ENCODE measurements around the gene NBPF19. TPM values are rescaled to one million over a fixed set of nuclear protein-coding genes. Genes with fewer than 3 reads are reported as not detected.
"Not testable (repeated sequence)": the region's sequence is repeated elsewhere in the genome, so short reads cannot be mapped to it uniquely, and the experiment has no call there.

NBPF19 gene, protein sequence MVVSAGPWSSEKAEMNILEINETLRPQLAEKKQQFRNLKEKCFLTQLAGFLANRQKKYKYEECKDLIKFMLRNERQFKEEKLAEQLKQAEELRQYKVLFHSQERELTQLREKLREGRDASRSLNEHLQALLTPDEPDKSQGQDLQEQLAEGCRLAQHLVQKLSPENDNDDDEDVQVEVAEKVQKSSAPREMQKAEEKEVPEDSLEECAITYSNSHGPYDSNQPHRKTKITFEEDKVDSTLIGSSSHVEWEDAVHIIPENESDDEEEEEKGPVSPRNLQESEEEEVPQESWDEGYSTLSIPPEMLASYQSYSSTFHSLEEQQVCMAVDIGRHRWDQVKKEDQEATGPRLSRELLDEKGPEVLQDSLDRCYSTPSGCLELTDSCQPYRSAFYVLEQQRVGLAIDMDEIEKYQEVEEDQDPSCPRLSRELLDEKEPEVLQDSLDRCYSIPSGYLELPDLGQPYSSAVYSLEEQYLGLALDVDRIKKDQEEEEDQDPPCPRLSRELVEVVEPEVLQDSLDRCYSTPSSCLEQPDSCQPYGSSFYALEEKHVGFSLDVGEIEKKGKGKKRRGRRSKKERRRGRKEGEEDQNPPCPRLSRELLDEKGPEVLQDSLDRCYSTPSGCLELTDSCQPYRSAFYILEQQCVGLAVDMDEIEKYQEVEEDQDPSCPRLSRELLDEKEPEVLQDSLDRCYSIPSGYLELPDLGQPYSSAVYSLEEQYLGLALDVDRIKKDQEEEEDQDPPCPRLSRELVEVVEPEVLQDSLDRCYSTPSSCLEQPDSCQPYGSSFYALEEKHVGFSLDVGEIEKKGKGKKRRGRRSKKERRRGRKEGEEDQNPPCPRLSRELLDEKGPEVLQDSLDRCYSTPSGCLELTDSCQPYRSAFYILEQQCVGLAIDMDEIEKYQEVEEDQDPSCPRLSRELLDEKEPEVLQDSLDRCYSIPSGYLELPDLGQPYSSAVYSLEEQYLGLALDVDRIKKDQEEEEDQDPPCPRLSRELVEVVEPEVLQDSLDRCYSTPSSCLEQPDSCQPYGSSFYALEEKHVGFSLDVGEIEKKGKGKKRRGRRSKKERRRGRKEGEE (N-terminal part only)
- 18.0 TPM for total RNA-seq
- long read RNA-seq, partial matches to known transcripts, result 4 of 14 reads
- long read RNA-seq, other reads (novel, unspliced or antisense), result 10 of 14 reads

DNA sequence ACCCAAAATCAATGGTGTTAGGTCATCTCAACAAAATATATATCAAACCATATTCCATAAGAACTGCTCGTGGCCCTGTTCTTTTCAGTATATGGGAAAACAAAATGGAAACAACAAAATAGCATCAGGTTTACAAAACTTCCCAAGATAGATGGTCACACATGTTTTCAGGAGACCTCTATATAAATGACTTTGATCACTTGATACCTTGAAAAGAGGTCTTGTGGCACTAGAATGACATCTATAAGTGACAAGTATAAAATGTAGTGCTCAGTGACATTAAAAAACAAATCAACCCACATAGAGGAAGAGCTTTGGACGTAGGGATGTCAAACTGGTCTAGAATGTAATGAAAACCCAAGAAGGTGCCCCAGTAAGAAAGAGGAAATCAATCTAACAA is at the start of gene NBPF19:
TSS of gene NBPF19 (plus strand) at position 301 of the 400 bp plus-strand sequence. CDS start 888 bp downstream, outside the sequence.
- intact Hi-C loops (cut with DNase I); H3K36me3 ChIP-seq; H3K4me1 ChIP-seq; DNase-seq; H3K27ac ChIP-seq; ATAC-seq; H3K27me3 ChIP-seq; H3K4me3 ChIP-seq; H3K9me3 ChIP-seq: not testable (repeated sequence)

DNA sequence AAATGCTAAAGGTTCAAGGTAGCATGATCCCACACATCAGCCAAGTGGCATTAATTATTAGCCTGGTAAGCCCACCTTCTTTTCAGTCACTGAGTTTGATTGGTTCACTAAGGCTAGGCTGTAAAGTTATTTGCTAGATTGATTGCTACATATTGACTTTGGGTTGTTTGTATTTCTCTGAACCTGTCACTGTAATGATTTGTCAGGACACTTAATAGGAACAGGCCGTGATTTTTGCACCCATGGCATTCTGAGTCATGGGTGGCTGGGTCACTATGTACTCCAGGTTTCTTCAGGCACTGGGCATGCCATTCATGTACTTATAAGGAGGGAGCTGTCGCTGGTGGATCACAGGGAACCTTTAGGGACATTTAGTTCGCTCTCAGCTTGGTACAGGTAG is 46.5 kb upstream of the NBPF19 start:
- H3K27me3 ChIP-seq; H3K4me1 ChIP-seq; H3K9me3 ChIP-seq; H3K4me3 ChIP-seq; H3K27ac ChIP-seq; H3K36me3 ChIP-seq; ATAC-seq; DNase-seq; intact Hi-C loops (cut with DNase I): not testable (repeated sequence)

DNA sequence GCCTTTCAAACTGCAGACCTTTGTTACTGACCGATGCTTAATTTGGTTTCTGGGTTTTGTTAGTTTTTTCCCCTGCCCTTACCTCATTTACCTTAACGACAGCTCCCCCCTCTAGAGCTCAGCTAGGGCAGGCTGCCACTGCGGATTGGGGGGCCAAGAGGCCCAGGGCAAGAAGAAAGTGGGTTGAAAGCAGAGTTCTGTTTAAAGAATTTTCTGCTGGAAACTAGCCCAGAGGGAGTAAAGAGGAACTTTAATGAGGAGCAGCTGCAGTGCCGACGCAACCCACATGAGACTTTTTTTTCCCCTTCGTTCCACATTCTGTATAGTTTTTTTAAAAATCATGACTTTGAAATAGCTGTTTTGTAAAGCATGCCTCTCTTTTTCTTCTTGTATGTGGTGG is 29.4 kb upstream of the NBPF19 start:
- ATAC-seq; H3K4me3 ChIP-seq; intact Hi-C loops (cut with DNase I); H3K36me3 ChIP-seq; H3K27me3 ChIP-seq; H3K4me1 ChIP-seq; H3K27ac ChIP-seq; H3K9me3 ChIP-seq: not testable (repeated sequence)
- peak; percentile 57 for DNase-seq

DNA sequence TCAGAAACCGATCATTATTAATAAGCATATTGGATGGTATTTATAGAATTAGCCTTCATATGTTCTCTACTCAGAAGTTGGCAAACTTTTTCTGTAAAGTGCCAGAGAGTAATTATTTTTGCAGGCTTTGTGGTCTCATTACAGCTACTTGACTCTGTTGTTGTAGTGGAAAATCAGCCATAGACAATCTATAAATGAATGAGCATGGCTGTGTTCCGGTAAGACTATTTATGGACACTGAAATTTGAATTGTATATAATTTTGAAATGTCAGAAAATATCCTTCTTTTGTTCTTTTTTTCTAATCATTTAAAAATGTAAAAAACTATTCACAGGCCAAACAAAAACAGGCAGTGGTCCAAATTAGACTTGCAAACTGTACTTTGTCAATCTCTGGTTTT is 22.6 kb upstream of the NBPF19 start:
- H3K27ac ChIP-seq; intact Hi-C loops (cut with DNase I); ATAC-seq; H3K36me3 ChIP-seq; DNase-seq; H3K4me3 ChIP-seq; H3K4me1 ChIP-seq; H3K27me3 ChIP-seq; H3K9me3 ChIP-seq: not testable (repeated sequence)

DNA sequence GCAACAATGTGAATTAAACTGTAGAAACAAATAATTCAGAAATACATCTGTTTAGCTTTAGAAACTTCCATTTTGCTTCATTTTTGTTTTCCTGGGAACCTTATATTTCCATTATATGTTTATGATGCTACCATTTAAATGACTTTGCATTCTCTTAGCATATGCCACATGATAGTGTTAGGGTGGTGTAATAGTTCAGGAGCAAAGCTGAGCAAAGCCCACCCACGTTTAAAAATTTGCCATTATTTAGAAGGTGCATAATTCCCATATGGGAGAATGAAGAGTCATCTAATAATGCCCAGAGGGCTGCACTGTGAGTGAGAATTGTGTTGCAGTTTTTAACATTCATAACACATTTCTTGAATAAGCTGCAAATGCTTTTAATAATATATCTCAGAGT is 22.2 kb upstream of the NBPF19 start:
- H3K4me3 ChIP-seq; intact Hi-C loops (cut with DNase I); H3K36me3 ChIP-seq; DNase-seq; H3K4me1 ChIP-seq; H3K27ac ChIP-seq; H3K27me3 ChIP-seq; ATAC-seq; H3K9me3 ChIP-seq: not testable (repeated sequence)

DNA sequence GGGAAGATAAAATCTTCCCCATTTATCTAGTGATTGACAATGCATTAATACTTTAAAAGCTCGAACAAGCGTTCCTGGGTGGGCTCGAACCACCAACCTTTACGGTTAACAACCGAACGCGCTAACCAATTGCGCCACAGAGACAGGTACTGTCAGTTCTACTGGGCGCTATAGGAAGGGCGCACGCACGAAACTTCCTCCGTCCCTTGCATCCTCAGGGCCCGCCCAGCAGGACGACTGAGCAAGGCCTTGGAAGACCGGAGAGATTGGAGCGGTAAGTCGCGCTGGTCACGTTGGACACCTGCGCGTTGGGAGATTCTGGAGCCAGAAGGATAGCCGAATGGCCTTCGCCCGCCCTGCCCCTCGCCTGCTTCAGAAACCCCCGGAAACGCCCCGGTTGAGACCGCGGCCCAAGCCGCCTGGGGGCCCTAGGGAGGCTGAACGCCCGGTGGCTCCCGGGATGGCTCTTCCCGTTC is 83.5 kb downstream of the NBPF19 start:
- intact Hi-C loops (cut with DNase I); H3K36me3 ChIP-seq; H3K27me3 ChIP-seq; H3K4me1 ChIP-seq; H3K9me3 ChIP-seq; H3K27ac ChIP-seq; ATAC-seq: not testable (repeated sequence)
- peak overlapping the region; percentile 42 for H3K4me3 ChIP-seq
- peak; percentile 81 for DNase-seq

DNA sequence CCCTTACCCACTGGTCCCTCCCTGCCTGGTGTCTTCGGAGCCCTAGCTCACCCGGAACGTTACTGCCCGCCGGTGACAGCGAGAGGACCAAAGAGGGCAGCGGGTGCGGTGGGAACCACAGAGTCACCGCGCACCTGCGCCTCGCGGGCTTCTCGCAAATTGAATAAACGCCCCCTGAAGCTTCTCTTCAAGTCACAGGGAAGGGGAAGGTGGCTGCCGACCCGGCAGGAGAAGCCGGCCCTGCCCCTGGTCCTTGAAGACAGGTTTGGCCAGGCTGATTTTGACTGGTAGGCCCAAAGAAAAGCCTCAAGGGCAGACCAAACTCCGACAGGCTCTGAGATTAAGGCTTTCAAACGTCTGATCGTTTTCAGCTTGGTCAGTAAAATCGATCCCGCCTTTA is 87.0 kb downstream of the NBPF19 start:
- ATAC-seq; H3K4me3 ChIP-seq; DNase-seq; H3K36me3 ChIP-seq; intact Hi-C loops (cut with DNase I); H3K9me3 ChIP-seq; H3K27ac ChIP-seq; H3K4me1 ChIP-seq; H3K27me3 ChIP-seq: not testable (repeated sequence)

DNA sequence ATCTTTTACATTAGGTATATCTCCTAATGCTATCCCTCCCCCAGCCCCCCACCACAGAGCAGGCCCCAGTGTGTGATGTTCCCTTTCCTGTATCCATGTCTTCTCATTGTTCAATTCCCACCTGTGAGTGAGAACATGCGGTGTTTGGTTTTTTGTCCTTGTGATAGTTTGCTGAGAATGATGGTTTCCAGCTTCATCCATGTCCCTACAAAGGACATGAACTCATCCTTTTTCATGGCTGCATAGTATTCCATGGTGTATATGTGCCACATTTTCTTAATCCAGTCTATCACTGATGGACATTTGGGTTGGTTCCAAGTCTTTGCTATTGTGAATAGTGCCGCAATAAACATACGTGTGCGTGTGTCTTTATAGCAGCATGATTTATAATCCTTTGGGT is 90.6 kb downstream of the NBPF19 start:
- H3K36me3 ChIP-seq; H3K9me3 ChIP-seq; H3K27me3 ChIP-seq; H3K4me3 ChIP-seq; ATAC-seq; H3K27ac ChIP-seq; intact Hi-C loops (cut with DNase I); H3K4me1 ChIP-seq; DNase-seq: not testable (repeated sequence)

DNA sequence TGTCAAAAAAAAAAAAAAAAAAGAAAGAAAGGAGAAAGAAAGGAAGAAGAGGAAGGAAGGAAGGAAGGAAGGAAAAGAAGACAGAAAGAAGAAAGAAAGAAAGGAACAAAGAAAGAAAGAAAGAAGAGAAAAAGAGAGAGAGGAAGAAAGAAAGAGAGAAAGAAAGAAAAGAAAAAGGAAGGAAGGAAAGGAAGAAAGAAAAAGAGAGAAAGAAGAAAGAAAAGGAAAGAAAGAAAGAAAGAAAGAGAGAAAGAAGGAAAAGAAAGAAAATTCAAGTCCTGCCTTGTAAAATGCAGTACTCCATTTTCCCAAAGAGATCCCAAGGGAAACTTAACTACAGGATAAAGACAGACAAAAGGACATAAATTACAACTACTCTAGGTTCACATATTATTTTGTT is 97.9 kb downstream of the NBPF19 start:
- H3K36me3 ChIP-seq; DNase-seq; ATAC-seq; H3K4me1 ChIP-seq; intact Hi-C loops (cut with DNase I); H3K27me3 ChIP-seq; H3K9me3 ChIP-seq; H3K4me3 ChIP-seq; H3K27ac ChIP-seq: not testable (repeated sequence)

DNA sequence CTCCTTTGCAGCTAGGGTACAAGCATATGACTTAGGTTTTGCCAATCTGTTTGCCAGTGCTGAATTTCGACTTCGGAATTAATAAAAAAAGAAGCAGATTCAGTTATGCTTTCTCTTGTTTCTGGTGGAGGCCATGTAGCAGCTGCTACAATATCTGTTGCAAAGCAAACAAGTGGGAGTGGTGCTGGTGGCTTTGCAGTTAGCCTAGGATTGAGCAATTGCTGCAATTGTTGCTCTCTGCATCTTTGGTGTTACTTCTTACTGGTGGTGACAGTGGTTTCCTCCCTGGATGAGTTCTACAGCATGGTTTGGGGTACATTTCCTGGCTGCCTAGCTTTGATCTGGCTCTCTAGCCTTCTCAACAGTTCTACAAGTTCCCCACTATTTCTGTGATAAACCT is 110.7 kb downstream of the NBPF19 start:
- H3K9me3 ChIP-seq; ATAC-seq; DNase-seq; H3K4me3 ChIP-seq; H3K27me3 ChIP-seq; H3K36me3 ChIP-seq; intact Hi-C loops (cut with DNase I); H3K4me1 ChIP-seq; H3K27ac ChIP-seq: not testable (repeated sequence)

Other genes with a start within 250 kb of the NBPF19 start
- 1.5 TPM for gene PPIAL4C, start 108.8 kb downstream of the NBPF19 start, total RNA-seq

Data from upper lobe of right lung (tissue), 1 donor.